Measurements from ENCODE around the gene SPO11.

DNA sequence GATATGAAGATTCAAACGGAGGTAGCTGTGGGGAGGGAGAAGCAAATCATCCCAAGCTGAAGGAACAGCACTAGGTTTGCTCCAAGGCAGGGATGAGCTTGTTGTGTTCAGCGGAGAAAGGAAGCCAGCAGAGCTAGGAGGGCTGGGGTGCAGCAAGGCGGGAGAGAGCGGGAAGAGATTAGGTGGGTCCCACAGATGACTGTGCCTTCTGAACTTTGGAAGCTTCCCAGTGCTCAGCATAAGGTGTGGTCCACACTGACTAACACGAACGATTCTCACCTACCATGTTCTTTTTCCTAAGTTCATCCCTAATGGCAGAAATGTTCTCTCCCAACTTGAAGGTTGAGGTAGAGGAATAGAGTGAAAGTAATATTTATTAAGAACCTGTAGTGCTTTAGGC, 22.7 kb downstream of the SPO11 start:
- TF ChIP-seq POLR2A (IDR thresholded peaks at IDR 0.05; ENCODE audit: extremely low read depth, insufficient read length) (no peak), MYC (IDR thresholded peaks at IDR 0.05; ENCODE audit: low read depth, low read length) (no peak)
- TF ChIP-seq, protein P1, sequence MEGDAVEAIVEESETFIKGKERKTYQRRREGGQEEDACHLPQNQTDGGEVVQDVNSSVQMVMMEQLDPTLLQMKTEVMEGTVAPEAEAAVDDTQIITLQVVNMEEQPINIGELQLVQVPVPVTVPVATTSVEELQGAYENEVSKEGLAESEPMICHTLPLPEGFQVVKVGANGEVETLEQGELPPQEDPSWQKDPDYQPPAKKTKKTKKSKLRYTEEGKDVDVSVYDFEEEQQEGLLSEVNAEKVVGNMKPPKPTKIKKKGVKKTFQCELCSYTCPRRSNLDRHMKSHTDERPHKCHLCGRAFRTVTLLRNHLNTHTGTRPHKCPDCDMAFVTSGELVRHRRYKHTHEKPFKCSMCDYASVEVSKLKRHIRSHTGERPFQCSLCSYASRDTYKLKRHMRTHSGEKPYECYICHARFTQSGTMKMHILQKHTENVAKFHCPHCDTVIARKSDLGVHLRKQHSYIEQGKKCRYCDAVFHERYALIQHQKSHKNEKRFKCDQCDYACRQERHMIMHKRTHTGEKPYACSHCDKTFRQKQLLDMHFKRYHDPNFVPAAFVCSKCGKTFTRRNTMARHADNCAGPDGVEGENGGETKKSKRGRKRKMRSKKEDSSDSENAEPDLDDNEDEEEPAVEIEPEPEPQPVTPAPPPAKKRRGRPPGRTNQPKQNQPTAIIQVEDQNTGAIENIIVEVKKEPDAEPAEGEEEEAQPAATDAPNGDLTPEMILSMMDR (IDR thresholded peaks at IDR 0.05; ENCODE audit: low read depth, low read length): no peak
- TF ChIP-seq, protein P2, sequence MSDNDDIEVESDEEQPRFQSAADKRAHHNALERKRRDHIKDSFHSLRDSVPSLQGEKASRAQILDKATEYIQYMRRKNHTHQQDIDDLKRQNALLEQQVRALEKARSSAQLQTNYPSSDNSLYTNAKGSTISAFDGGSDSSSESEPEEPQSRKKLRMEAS (IDR thresholded peaks at IDR 0.05; ENCODE audit: low read depth, low read length): no peak
